GM12875 (cell line): ENCODE data around the gene PAX5.

ENCODE experiments used
- H3K4me3 ChIP-seq: one replicate; pipeline ENCODE4 v1.5.1; 2011; ENCODE audit warnings: low read depth, low read length, control low read depth
- TF ChIP-seq, protein P1 (sequence below): IDR thresholded peaks from 2 replicates; pipeline ENCODE4 v1.5.1; 2011; ENCODE audit warnings: low read depth, mild to moderate bottlenecking, control low read depth, inconsistent platforms, low read length, moderate library complexity, borderline replicate concordance; ENCODE audit not compliant: insufficient read depth

PAX5 gene

DNA sequence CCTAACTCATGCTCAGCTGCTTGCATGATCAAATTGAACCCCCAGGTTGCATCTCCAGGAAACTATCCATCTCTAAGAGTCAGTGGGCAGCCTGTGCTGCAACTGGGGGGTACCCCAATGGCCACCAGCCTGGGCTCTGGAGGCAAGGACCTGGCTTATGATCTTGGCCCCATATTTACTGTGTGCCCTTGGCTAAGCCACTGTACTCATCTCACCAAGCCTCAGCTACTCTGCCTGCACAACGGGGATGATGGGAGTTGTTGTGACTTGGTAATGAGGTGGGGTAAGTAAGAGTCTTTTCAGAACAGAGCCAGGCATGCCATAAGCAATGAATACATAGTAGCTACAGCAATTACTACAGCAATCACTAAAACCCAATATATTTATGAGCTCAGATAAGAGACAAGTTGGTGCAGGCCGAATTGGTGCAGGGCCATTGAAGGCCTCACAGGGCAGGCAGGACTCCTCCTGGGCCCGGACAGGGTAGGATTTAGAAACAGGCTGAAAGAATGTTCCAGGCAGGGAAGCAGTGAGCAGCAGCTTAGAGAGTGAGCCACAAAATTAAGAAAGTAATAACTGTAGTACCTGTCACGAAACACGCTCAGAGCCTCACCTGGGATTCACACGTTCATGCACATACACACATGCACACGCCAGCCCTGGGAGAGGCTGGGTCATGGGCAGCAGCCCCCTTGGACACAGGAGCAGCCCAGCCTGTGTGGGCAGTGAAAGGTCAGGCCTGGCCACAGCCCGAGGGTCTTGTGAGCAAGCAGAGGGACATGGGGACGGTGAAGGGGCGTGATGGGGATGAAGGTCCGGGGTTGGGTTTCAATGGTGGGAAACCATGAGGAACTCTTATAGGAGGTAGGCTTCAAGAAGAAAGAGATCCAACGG lies 74.1 kb downstream of the PAX5 start:
- TF ChIP-seq, protein P1, sequence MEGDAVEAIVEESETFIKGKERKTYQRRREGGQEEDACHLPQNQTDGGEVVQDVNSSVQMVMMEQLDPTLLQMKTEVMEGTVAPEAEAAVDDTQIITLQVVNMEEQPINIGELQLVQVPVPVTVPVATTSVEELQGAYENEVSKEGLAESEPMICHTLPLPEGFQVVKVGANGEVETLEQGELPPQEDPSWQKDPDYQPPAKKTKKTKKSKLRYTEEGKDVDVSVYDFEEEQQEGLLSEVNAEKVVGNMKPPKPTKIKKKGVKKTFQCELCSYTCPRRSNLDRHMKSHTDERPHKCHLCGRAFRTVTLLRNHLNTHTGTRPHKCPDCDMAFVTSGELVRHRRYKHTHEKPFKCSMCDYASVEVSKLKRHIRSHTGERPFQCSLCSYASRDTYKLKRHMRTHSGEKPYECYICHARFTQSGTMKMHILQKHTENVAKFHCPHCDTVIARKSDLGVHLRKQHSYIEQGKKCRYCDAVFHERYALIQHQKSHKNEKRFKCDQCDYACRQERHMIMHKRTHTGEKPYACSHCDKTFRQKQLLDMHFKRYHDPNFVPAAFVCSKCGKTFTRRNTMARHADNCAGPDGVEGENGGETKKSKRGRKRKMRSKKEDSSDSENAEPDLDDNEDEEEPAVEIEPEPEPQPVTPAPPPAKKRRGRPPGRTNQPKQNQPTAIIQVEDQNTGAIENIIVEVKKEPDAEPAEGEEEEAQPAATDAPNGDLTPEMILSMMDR = no peak
- no peak overlapping the region for H3K4me3 ChIP-seq

DNA sequence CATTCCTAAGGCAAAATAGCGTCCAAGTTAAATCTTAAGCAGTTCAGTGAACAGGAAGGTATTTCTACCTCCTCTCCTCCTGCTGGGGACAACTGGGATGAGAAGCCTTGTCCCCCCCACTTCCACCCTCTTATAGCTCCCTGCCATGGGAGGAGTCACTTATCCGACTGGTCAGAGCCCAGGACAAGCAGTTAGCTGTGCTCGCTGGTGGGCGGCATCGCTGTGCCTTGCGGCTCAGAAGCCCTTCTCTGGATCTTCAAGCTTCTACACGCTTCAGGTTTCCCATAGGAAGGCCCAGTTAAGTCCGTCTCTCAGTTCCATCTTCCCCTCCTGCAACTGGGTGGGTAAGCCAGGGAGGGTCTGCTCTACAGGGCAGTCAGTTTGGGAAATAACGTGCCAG lies 77.2 kb downstream of the PAX5 start:
- H3K4me3 ChIP-seq = no peak overlapping the region
- TF ChIP-seq, protein P1 = no peak

DNA sequence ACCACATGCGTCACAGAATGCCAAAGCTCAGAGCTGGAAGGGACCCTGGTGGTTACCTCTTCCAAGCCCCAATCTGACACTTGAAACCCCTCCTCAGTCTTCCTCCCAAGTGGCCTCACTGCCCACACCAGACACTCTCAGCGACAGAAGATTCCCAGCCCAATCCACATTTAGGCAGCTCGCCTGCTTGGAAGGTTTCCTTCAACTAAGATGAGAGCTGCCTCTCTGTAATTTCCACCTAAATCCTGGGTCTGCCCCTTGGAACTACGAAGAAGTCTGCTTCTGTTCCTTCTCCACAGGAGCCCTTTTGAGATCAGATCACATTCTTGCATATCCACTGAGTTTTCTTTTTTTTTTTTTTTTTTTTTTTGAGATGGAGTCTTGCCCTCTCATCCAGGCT lies 83.7 kb downstream of the PAX5 start:
- TF ChIP-seq, protein P1 = no peak

DNA sequence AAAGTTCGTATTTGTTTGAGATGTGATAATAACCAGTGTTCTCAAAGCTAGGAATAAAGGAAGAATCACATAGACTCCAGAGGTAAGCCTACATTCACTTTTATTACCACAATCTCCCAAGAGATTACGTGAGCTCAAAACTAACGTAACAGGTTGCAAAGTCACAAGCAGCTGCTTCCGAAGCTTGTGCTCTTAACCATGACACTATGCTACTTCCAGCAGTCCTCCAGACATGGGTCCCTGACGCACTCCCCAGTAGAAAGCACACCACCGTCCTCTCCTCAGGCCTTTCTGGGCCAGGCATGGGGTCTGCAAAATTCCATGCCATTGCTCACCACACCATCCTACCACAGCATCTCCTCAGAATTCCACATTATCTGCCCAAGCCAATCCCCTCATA lies 84.6 kb downstream of the PAX5 start:
- TF ChIP-seq, protein P1 = no peak
- no peak overlapping the region for H3K4me3 ChIP-seq

More for the DNA sequence above, 83.7 kb downstream of the PAX5 start:
- no peak overlapping the region for H3K4me3 ChIP-seq

DNA sequence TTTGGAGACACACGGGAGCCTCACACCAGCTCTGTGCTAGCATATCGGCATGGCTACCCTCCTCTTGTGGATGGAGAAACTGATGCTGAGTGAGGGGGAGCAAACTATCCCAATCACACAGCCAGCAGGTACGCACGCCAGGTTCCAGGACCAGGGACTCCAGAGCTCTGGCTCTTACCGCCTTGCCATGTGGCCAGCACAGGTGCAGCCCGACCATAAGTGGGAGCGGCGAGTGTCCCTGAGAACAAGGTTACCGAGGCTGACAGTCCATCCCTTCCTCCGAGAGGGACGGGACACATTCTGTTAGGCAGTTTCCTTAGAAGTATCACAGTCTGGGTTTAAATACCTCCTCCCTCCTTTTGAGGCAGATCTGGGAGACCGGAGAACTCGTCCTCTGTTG lies 86.0 kb downstream of the PAX5 start:
- TF ChIP-seq, protein P1 = no peak

DNA sequence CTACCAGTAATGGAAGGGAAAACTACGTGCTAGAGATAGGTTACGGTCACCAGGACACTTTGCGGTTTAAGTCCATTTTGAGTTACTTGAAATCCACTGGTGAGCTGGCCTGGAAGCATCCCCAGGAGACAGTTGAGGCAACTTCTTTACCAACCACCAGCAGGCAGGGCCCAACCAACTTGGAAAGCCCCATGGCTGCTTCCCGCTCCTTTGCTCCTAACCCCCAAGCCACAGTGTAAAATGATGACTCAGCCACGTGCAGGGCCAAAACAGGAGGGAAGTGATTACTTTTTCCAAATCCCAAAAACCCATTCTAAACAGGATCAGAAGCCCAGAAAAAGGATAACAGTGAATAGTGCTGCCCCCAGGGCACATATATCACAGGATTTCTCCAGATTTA lies 87.4 kb downstream of the PAX5 start:
- TF ChIP-seq, protein P1 = no peak
- H3K4me3 ChIP-seq = no peak overlapping the region

More for the DNA sequence above, 86.0 kb downstream of the PAX5 start:
- H3K4me3 ChIP-seq = no peak overlapping the region

DNA sequence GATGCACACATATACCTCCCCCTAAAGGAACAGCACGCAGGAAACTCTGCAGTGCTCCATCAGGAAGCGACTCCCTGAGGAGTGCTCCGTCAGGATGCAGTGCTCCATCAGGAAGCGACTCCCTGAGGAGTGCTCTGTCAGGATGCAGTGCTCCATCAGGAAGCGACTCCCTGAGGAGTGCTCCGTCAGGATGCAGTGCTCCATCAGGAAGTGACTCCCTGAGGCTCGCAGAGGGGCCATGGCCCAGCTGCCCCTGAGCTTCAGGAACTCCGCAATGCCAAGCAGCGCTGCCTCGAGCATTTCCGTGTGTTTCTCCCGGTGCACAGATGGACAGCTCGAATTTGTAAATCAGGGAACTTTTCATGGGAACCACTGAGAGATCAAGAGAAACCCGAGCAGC lies 88.1 kb downstream of the PAX5 start:
- TF ChIP-seq, protein P1 = no peak
- no peak overlapping the region for H3K4me3 ChIP-seq
